Neural cell (in vitro differentiated cells): ENCODE data around the gene C3orf38.

Experiments
- MXI1 ChIP-seq: fragments of 450-650 bp; conservative IDR thresholded peaks from 2 replicates; pipeline ENCODE4 v1.6.1; 2014; ENCODE audit warnings: antibody characterized with exemption, mild to moderate bottlenecking; ENCODE audit not compliant: poor library complexity, severe bottlenecking
- RAD21 ChIP-seq: fragments of 450-650 bp; conservative IDR thresholded peaks from 2 replicates; pipeline ENCODE4 v1.6.1; 2014; ENCODE audit warnings: antibody characterized with exemption, mild to moderate bottlenecking, moderate library complexity
- TF ChIP-seq, protein P1 (sequence below): fragments of 450-650 bp; IDR thresholded peaks from 2 replicates; pipeline ENCODE4 v1.5.1; 2014; ENCODE audit warnings: antibody characterized with exemption, mild to moderate bottlenecking, moderate library complexity; ENCODE audit not compliant: poor library complexity, severe bottlenecking

DNA sequence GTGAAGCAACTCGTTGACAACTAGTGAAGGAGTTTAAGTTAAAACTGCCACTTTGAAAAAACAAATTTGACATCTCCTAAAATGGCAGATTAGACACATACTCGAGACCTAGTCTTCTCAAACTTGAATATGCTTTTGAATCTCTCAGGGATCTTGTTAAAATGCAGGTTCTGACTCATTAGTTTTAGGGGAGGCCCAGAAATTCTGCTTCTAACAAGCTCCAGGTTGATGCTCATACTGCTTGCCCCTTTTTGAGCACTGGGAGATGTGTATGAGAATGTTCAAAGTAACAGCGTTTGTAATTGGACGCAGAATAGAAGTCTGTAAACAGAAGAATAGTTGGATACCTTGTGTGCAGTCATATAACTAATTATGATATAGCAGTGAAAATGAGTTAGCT is 1.6 kb downstream of the C3orf38 start:
- TF ChIP-seq, protein P1, sequence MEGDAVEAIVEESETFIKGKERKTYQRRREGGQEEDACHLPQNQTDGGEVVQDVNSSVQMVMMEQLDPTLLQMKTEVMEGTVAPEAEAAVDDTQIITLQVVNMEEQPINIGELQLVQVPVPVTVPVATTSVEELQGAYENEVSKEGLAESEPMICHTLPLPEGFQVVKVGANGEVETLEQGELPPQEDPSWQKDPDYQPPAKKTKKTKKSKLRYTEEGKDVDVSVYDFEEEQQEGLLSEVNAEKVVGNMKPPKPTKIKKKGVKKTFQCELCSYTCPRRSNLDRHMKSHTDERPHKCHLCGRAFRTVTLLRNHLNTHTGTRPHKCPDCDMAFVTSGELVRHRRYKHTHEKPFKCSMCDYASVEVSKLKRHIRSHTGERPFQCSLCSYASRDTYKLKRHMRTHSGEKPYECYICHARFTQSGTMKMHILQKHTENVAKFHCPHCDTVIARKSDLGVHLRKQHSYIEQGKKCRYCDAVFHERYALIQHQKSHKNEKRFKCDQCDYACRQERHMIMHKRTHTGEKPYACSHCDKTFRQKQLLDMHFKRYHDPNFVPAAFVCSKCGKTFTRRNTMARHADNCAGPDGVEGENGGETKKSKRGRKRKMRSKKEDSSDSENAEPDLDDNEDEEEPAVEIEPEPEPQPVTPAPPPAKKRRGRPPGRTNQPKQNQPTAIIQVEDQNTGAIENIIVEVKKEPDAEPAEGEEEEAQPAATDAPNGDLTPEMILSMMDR: no peak
- TF ChIP-seq RAD21: no peak
- TF ChIP-seq MXI1: no peak
